ENCODE results near the gene PTPRD. TPM values are rescaled to one million over a fixed set of nuclear protein-coding genes. Genes with fewer than 3 reads are reported as not detected.

Gene PTPRD
- total and polyA plus RNA-seq, 9 of the 15 experiments (the other 6 are each of a cell fraction or from before 2014, with no cell fraction given): 0.11 TPM; not detected in 8

DNA sequence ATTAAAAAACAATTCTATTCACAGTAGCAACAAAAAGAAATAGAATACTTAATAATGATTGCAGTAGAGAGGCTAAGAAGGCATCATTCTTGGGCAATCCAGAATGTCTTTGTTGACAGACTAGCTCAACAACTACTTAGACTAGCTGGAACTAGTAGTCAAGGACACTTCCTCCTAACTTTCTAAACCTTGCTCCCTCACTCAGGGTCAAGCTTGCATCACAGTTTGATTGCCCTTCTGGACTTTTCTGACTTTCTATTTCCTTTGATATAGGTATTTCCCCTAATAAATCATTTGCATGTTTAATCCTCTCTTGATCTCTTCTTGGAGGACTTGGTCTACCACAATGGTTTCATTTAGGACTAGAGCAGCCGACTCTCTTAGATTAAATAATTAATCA lies 1107.9 kb downstream of the PTPRD start:
- POLR2A ChIA-PET: no interaction called here
- no peak for FAIRE-seq
- in situ Hi-C loops (cut with MboI) (no loop called here), intact Hi-C loops (cut with micrococcal nuclease) (no loop called here)
- no TSS peak for BruUV-seq (replicated peaks)
- 0% methylated on average over 1 of the region's 1 CpG for WGBS (ENCODE audit: insufficient coverage, low coverage, missing lambda C conversion rate)
- H3K9ac ChIP-seq (ENCODE audit: insufficient read depth in 1 of 2, low read depth in 2 of 2, low read length in 2 of 2): no peak overlapping the region
- no peak overlapping the region for H2AFZ ChIP-seq (ENCODE audit: low read depth, low read length)
- no peaks in the 10 kb centered on the region for H3K9me3 ChIP-seq (replicated peaks; ENCODE audit: control insufficient read depth, insufficient read depth, low read depth, low read length)
- H3K4me1 ChIP-seq (replicated peaks in 1 of 2; ENCODE audit: control insufficient read depth in 2 of 2, insufficient read depth in 2 of 2, low read length in 2 of 2): no peaks in the 10 kb centered on the region
- H4K20me1 ChIP-seq (replicated peaks; ENCODE audit: control insufficient read depth, insufficient read depth, low read length): no peaks in the 10 kb centered on the region
- H3K27me3 ChIP-seq (ENCODE audit: control insufficient read depth in 2 of 2, insufficient read depth in 2 of 2, low read length in 2 of 2): no peaks in the 10 kb centered on the region
- no peak overlapping the region for H3K4me3 ChIP-seq
- no peak for ATAC-seq
- H3K9me1 ChIP-seq (ENCODE audit: control insufficient read depth, insufficient read depth, low read length): no peaks in the 10 kb centered on the region
- CTCF ChIA-PET (ENCODE audit: low intra/inter-chr PET ratio): no interaction called here
- no peak overlapping the region for H3K4me2 ChIP-seq (ENCODE audit: insufficient read depth, low read length)
- no peak overlapping the region for H3K27ac ChIP-seq (ENCODE audit: extremely low read depth, low read depth, low read length)
- no peaks in the 10 kb centered on the region for H3K36me3 ChIP-seq (ENCODE audit: control insufficient read depth, insufficient read depth, low read length)
- DNase-seq (ENCODE audit: extremely low read depth in 1 of 4, low spot score in 3 of 4): no peak
- TF ChIP-seq GTF2A2 (tag; IDR thresholded peaks at IDR 0.05) (no peak), KLF10 (CRISPR knock-in tag; IDR thresholded peaks at IDR 0.05) (no peak), MAFK (IDR thresholded peaks at IDR 0.05; ENCODE audit: low read length) (no peak), ZBTB5 (IDR thresholded peaks at IDR 0.05) (no peak), FUS (optimal IDR thresholded peaks at IDR 0.05; ENCODE audit: low read depth, low read length) (no peak), TCF15 (CRISPR knock-in tag; IDR thresholded peaks at IDR 0.05) (no peak), SIX5 (IDR thresholded peaks at IDR 0.05; ENCODE audit: borderline replicate concordance in 1 of 2, insufficient read depth in 1 of 2, low read depth in 1 of 2, low read length in 2 of 2) (no peak), ZFX (CRISPR knock-in tag; IDR thresholded peaks at IDR 0.05) (no peak)
- H3K79me2 ChIP-seq (ENCODE audit: control insufficient read depth, insufficient read depth, low read length): no peaks in the 10 kb centered on the region
